ENCODE results near the gene SLC6A18.
"Not testable (repeated sequence)": the region's sequence is repeated elsewhere in the genome, so short reads cannot be mapped to it uniquely, and the experiment has no call there.

SLC6A18 gene

DNA sequence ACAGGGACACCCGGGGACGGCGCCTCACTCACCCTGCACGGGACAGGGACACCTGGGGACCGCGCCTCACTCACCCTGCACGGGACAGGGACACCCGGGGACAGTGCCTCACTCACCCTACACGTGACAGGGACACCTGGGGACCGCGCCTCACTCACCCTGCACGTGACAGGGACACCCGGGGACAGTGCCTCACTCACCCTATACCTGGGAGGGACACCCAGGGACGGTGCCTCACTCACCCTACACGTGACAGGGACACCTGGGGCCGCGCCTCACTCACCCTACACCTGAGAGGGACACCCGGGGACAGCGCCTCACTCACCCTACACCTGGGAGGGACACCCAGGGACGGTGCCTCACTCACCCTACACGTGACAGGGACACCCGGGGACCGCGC is 65.8 kb downstream of the SLC6A18 start:
- not testable (repeated sequence) for DNase-seq (ENCODE audit: low read depth in 2 of 2)

DNA sequence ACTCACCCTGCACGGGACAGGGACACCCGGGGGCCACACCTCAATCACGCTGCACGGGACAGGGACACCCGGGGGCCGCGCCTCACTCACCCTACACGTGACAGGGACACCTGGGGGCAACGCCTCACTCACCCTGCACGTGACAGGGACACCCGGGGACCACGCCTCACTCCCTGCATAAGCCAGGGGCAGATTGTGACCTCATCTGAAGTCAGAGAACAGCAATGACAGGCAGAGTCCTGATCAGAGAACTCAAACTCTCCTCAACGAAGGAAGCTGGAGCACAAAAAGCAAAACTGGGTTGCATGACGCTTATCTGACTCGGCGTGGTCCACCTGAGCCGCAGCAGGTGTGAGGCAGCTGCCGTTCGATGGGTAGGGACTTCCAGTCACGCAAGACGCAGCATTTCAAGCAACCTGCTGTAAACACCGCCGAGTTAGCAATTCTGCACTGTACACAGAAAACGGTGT is 66.5 kb downstream of the SLC6A18 start:
- no peak for DNase-seq (ENCODE audit: low read depth in 2 of 2)

DNA sequence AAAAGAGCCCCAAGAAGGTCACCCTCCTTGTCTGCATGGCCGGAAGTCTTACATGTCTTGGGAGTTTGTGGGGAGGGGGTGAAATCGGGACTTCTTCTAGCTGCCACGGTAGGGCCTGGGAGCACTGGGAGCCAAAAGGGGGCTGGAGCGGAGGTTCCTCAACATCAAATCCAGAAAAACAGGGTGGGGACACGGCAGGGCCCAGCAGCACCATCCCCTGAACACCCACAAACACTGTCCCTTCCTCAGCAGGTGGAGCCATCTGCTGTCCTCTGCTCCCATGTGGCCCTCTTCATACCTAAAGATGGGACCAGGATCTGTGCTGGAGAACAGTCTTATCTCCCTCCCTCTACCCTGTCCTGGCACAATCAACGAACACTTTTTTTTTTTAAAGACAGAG is 67.0 kb downstream of the SLC6A18 start:
- no peak for DNase-seq (ENCODE audit: low read depth in 2 of 2)

DNA sequence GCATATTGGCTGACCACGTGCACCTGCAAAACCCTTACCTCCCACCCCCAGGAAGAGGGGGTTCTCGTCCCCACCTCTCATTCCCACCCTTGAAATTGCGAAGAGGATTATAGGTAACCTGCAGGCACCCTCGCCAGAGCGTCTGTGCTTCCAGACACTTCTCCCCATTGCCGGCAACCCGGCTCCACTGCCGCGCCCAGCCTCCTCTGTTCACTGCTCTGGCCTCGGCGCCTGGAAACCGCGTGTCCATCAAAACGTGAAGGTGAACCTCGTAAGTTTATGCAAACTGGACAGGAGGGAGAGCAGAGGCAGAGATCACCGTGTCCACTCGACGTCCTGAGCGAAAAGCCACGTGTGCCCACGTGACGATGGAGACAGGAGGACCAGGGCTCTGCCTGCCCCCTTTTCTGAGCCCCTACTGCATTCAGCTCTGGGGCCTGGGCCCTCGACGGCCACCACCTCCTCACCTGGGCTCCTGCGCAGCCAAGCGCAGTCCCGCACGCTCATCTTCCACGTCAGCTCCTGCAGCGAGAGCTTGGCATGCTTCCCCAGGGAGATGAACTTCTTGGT is 67.8 kb downstream of the SLC6A18 start:
- no peak for DNase-seq (ENCODE audit: low read depth in 2 of 2)

DNA sequence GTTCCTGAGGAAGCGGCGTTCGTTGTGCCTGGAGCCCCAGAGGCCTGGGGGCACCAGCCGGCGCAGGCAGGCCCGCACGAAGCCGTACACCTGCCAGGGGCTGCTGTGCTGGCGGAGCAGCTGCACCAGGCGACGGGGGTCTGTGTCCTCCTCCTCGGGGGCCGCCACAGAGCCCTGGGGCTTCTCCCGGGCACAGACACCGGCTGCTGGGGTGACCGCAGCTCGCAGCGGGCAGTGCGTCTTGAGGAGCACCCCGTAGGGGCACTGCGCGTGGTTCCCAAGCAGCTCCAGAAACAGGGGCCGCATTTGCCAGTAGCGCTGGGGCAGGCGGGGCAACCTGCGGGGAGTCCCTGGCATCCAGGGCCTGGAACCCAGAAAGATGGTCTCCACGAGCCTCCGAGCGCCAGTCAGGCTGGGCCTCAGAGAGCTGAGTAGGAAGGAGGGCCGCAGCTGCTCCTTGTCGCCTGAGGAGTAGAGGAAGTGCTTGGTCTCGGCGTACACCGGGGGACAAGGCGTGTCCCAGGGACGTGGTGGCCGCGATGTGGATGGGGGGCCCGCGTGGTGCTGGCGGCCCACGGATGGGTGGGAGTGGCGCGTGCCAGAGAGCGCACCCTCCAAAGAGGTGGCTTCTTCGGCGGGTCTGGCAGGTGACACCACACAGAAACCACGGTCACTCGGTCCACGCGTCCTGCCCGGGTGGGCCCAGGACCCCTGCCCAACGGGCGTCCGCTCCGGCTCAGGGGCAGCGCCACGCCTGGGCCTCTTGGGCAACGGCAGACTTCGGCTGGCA is 68.4 kb downstream of the SLC6A18 start:
- DNase-seq (ENCODE audit: low read depth in 2 of 2) = no peak

DNA sequence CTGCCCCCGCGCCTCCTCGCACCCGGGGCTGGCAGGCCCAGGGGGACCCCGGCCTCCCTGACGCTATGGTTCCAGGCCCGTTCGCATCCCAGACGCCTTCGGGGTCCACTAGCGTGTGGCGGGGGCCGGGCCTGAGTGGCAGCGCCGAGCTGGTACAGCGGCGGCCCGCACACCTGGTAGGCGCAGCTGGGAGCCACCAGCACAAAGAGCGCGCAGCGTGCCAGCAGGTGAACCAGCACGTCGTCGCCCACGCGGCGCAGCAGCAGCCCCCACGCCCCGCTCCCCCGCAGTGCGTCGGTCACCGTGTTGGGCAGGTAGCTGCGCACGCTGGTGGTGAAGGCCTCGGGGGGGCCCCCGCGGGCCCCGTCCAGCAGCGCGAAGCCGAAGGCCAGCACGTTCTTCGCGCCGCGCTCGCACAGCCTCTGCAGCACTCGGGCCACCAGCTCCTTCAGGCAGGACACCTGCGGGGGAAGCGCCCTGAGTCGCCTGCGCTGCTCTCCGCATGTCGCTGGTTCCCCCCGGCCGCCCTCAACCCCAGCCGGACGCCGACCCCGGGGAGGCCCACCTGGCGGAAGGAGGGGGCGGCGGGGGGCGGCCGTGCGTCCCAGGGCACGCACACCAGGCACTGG is 69.1 kb downstream of the SLC6A18 start:
- no peak for DNase-seq (ENCODE audit: low read depth in 2 of 2)

DNA sequence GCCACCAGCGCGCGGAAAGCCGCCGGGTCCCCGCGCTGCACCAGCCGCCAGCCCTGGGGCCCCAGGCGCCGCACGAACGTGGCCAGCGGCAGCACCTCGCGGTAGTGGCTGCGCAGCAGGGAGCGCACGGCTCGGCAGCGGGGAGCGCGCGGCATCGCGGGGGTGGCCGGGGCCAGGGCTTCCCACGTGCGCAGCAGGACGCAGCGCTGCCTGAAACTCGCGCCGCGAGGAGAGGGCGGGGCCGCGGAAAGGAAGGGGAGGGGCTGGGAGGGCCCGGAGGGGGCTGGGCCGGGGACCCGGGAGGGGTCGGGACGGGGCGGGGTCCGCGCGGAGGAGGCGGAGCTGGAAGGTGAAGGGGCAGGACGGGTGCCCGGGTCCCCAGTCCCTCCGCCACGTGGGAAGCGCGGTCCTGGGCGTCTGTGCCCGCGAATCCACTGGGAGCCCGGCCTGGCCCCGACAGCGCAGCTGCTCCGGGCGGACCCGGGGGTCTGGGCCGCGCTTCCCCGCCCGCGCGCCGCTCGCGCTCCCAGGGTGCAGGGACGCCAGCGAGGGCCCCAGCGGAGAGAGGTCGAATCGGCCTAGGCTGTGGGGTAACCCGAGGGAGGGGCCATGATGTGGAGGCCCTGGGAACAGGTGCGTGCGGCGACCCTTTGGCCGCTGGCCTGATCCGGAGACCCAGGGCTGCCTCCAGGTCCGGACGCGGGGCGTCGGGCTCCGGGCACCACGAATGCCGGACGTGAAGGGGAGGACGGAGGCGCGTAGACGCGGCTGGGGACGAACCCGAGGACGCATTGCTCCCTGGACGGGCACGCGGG is 69.9 kb downstream of the SLC6A18 start, which contains the start of gene TERT:
TSS of gene TERT (minus strand) at position 234 of the 815 bp plus-strand sequence. CDS start at position 155, 79 bp downstream.
- DNase-seq (ENCODE audit: low read depth in 2 of 2) = no peak

DNA sequence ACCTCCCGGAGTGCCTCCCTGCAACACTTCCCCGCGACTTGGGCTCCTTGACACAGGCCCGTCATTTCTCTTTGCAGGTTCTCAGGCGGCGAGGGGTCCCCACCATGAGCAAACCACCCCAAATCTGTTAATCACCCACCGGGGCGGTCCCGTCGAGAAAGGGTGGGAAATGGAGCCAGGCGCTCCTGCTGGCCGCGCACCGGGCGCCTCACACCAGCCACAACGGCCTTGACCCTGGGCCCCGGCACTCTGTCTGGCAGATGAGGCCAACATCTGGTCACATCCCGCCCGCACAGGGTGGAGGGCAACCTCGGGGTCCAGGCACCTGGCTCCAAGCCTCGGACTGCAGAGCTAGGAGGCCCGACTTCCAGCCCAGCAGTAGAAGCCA is 70.5 kb downstream of the SLC6A18 start:
- no peak for DNase-seq (ENCODE audit: low read depth in 2 of 2)
